Fibroblast of the aortic adventitia (primary cell): ENCODE results near the gene AP2A2. TPM values are rescaled to one million over a fixed set of nuclear protein-coding genes. Genes with fewer than 3 reads are reported as not detected.

Experiments used
- DNase-seq: peaks from one replicate; pipeline ENCODE4 v3.0.0-alpha.2; 2010; ENCODE audit warnings: low read depth
- H3K4me3 ChIP-seq: 2 replicates; pipeline ENCODE4 v1.5.1; 2011; ENCODE audit warnings: low read depth, mild to moderate bottlenecking, control low read depth, low read length, moderate library complexity
- CTCF ChIP-seq: IDR thresholded peaks from 2 replicates; pipeline ENCODE4 v1.5.1; 2011; ENCODE audit warnings: mild to moderate bottlenecking, low read length, control low read depth, inconsistent platforms; ENCODE audit not compliant: insufficient read depth
- total RNA-seq: library from RNA; depleted of rRNA; stranded (reverse); fragments of >200 nt; gene quantifications from 2 replicates; pipeline ENCODE4 v1.2.3, GENCODE V29; 2012; ENCODE audit warnings: low replicate concordance

Gene AP2A2
- total RNA-seq, 1 donor, result 72.9 TPM

- no peak for TF ChIP-seq CTCF
- no peak for DNase-seq
- H3K4me3 ChIP-seq, result no peak overlapping the region
Measured at GRCh38 chr11:884578-885070, 41.0 kb upstream of the AP2A2 start.

- H3K4me3 ChIP-seq, result no peak overlapping the region
- TF ChIP-seq CTCF, result no peak
- no peak for DNase-seq
Measured at GRCh38 chr11:886568-886967, 39.1 kb upstream of the AP2A2 start.

- no peak for DNase-seq
- H3K4me3 ChIP-seq, result no peak overlapping the region
- TF ChIP-seq CTCF, result no peak
Measured at GRCh38 chr11:887589-887988, 38.1 kb upstream of the AP2A2 start.

- no peak for TF ChIP-seq CTCF
- DNase-seq, result no peak
- no peak overlapping the region for H3K4me3 ChIP-seq
Measured at GRCh38 chr11:888310-889212, 37.1 kb upstream of the AP2A2 start.

- TF ChIP-seq CTCF, result no peak
- no peak for DNase-seq
- no peak overlapping the region for H3K4me3 ChIP-seq
Measured at GRCh38 chr11:889257-889656, 36.4 kb upstream of the AP2A2 start.

GRCh38 chr11:889687-890475 lies 35.8 kb upstream of the AP2A2 start:
- DNase-seq, result no peak
- no peak overlapping the region for H3K4me3 ChIP-seq
- no peak for TF ChIP-seq CTCF
